BJ (cell line): ENCODE results near the gene PANX1. TPM values are rescaled to one million over a fixed set of nuclear protein-coding genes. Genes with fewer than 3 reads are reported as not detected.

Experiments used
- CTCF ChIA-PET: fragments of 350-600 bp; formaldehyde crosslinking; extraction: SDS; loops from one replicate; lab custom pipeline; 2021; ENCODE audit warnings: antibody characterized with exemption, inconsistent platforms; lab: Yijun Ruan, JAX
- POLR2A ChIA-PET: fragments of 300-600 bp; sonication (Branson Sonifier 250); formaldehyde crosslinking; extraction: SDS; loops from one replicate; lab custom pipeline; 2021; ENCODE audit warnings: antibody characterized with exemption; lab: Charles Lee
- DNase-seq: peaks from one replicate; pipeline ENCODE4 v3.0.0-alpha.2; 2011; ENCODE audit warnings: low read depth
- H3K27me3 ChIP-seq: 2 replicates; pipeline ENCODE4 v1.6.0; 2011; ENCODE audit warnings: low read length; ENCODE audit not compliant: control insufficient read depth, insufficient read depth
- H3K36me3 ChIP-seq: 2 replicates; pipeline ENCODE4 v1.5.1; 2011; ENCODE audit warnings: low read length; ENCODE audit not compliant: control insufficient read depth, insufficient read depth
- H3K4me3 ChIP-seq: 2 replicates; pipeline ENCODE4 v1.5.1; 2011; ENCODE audit warnings: low read depth, mild to moderate bottlenecking, control low read depth, low read length
- polyA plus RNA-seq: library from polyadenylated mRNA; depleted of rRNA; stranded (reverse); fragments of >200 nt; gene quantifications from 2 replicates; pipeline ENCODE4 v1.2.3, GENCODE V29; 2011; rRNA removed
- TF ChIP-seq, protein P1 (sequence below): IDR thresholded peaks from 2 replicates; pipeline ENCODE4 v1.5.1; 2011; ENCODE audit warnings: low read depth, mild to moderate bottlenecking, control low read depth, inconsistent platforms, low read length, moderate library complexity; ENCODE audit not compliant: insufficient read depth

Gene PANX1
- polyA plus RNA-seq, 1 experiment = 30.1 TPM

DNA sequence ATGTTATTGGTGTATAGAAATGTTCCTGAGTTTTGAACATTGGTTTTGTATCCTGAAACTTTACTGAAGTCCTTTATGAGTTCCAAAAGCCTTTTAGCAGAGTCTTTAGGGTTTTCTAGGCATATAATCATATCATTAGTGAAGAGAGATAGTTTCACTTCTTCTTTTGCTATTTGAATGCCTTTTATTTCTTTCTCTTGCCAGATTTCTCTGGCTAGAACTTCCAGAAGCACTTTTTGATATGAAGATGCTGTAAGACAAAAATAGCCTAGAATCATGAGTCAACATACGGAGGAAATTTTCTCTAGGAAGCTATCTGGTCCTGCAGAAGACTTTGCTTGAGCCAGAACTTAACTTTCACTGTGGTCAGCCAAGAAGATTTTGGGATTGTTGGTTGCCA, 89.1 kb downstream of the PANX1 start:
- POLR2A ChIA-PET = no interaction called here
- CTCF ChIA-PET = no interaction called here
- DNase-seq = no peak
- Histone ChIP-seq H3K36me3 (no peaks in the 10 kb centered on the region), H3K27me3 (no peaks in the 10 kb centered on the region), H3K4me3 (no peak overlapping the region)
- TF ChIP-seq, protein P1, sequence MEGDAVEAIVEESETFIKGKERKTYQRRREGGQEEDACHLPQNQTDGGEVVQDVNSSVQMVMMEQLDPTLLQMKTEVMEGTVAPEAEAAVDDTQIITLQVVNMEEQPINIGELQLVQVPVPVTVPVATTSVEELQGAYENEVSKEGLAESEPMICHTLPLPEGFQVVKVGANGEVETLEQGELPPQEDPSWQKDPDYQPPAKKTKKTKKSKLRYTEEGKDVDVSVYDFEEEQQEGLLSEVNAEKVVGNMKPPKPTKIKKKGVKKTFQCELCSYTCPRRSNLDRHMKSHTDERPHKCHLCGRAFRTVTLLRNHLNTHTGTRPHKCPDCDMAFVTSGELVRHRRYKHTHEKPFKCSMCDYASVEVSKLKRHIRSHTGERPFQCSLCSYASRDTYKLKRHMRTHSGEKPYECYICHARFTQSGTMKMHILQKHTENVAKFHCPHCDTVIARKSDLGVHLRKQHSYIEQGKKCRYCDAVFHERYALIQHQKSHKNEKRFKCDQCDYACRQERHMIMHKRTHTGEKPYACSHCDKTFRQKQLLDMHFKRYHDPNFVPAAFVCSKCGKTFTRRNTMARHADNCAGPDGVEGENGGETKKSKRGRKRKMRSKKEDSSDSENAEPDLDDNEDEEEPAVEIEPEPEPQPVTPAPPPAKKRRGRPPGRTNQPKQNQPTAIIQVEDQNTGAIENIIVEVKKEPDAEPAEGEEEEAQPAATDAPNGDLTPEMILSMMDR = no peak

DNA sequence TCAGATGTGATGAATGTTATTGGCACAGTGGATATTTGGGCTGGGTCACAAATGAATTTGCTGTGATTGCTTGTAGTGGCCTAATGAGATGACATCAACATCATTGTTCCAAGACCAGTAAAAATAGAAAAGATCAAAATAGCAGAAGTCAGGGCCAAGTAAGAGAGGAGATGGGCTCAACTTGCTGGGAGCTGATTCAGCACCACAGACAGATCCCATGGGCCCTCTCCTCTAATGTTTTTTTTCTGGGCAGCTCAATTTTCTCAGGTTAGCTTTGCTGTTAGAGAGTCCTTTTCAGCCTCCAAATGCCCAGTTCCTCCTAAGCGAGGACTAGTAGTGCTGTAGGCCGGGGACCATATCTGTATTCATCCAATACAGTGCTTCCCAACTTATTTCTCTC, 89.7 kb downstream of the PANX1 start:
- no peak for DNase-seq
- Histone ChIP-seq H3K27me3 (no peaks in the 10 kb centered on the region), H3K36me3 (no peaks in the 10 kb centered on the region), H3K4me3 (no peak overlapping the region)
- ChIA-PET CTCF (no interaction called here), POLR2A (no interaction called here)
- TF ChIP-seq, protein P1 = no peak

DNA sequence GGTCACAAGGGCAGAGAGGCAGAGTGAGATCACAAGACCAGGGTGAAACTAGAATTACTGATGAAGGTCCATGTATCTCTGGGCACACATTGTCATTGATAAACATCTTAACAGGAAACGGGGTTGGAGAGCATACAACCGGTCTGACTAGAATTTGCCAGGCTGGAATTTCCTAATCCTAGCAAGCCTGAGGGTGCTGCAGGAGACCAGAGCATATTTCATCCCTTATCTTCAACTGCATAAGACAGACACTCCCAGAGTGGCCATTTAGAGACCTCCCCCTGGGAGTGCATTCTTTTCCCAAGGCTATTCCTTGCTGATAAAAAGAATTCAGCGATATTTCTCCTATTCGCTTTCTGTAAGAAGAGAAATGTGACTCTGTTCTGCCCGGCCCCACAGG, 91.1 kb downstream of the PANX1 start:
- Histone ChIP-seq H3K4me3 (no peak overlapping the region), H3K36me3 (no peaks in the 10 kb centered on the region), H3K27me3 (no peaks in the 10 kb centered on the region)
- no peak for DNase-seq
- ChIA-PET CTCF (no interaction called here), POLR2A (no interaction called here)
- TF ChIP-seq, protein P1 = no peak

DNA sequence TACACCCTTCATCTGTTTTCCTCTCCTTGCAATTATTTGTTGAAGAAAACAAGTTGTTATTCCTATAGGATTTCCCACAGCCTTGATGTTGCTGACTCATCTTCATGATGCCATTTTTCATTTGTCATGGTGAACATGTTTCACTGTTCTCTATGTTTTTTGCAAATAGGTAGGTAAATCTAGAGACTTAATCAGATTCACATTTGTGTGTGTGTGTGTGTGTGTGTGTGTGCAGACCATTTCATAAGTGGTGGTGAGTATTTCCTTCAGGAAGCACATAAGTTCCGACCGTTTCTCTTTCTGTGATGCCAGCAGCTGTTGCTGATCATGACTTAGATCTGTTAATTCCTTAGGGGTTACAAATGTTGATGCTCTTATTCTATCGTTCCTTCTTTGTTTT, 95.4 kb downstream of the PANX1 start:
- POLR2A ChIA-PET = no interaction called here
- no peaks in the 10 kb centered on the region for H3K36me3 ChIP-seq
- H3K4me3 ChIP-seq = no peak overlapping the region
- CTCF ChIA-PET = interaction anchor here (0.9 kb wide), 1 partner anchor 329 kb away, joined by 3 read pairs; no protein-coding TSS in a partner anchor
- DNase-seq = no peak
- H3K27me3 ChIP-seq = no peaks in the 10 kb centered on the region
- TF ChIP-seq, protein P1 = no peak

Other genes starting within 250 kb of the PANX1 start
- gene HEPHL1, start 107.5 kb upstream of the PANX1 start, polyA plus RNA-seq = not detected in 2 replicates
- not detected in 2 replicates for gene IZUMO1R, start 175.7 kb downstream of the PANX1 start, polyA plus RNA-seq